Activated naive CD4-positive, alpha-beta T cell treated with anti-CD3 and anti-CD28 coated beads, Interleukin-2, amount 50 U/mL, for 72 hours (primary cell): ENCODE results near the gene WNT3. TPM values are rescaled to one million over a fixed set of nuclear protein-coding genes. Genes with fewer than 3 reads are reported as not detected.
"Not testable (repeated sequence)": the region's sequence is repeated elsewhere in the genome, so short reads cannot be mapped to it uniquely, and the experiment has no call there.

Source experiments
- ATAC-seq, 2 donors: fragments of 150-1000 bp; cut with Tn5 transposase; 2 replicates each; pipeline ENCODE4 v1.10.0; 2021; ENCODE audit warnings: mild to moderate bottlenecking in 2 of 2, moderate library complexity in 2 of 2
- DNase-seq, 2 donors: peaks; one replicate each; pipeline ENCODE4 v3.0.0; 2021 to 2022; ENCODE audit warnings: low spot score in 2 of 2
- H3K27ac Mint-ChIP-seq, 2 donors: one replicate each; pipeline ENCODE4 v1.8.0; 2022; ENCODE audit warnings: mild to moderate bottlenecking in 2 of 2, mixed read lengths in 2 of 2
- H3K36me3 Mint-ChIP-seq, 2 donors: one replicate each; pipeline ENCODE4 v1.8.0; 2022; ENCODE audit warnings: mixed read lengths in 2 of 2
- H3K9me3 Mint-ChIP-seq, 2 donors: one replicate each; pipeline ENCODE4 v1.8.0; 2022; ENCODE audit warnings: mixed read lengths in 2 of 2
- total RNA-seq, 2 donors: library from RNA; stranded (reverse); gene quantifications; one replicate each; pipeline ENCODE4 v1.2.3, GENCODE V29; 2022

Gene WNT3
- total RNA-seq, 2 donors from 2014 or later: 0.16 TPM; not detected in 1

GRCh38 chr17:46841561-46842379 lies 23.3 kb upstream of the WNT3 start:
- DNase-seq: peak in 1 of 2 donors; percentile 56
- H3K27ac Mint-ChIP-seq: no peak overlapping the region

GRCh38 chr17:46840596-46840995 lies 22.1 kb upstream of the WNT3 start:
- Mint-ChIP-seq H3K9me3 (peaks cover 11 to 13% of the 10 kb centered on the region in 2 donors), H3K36me3 (peaks cover 13 to 19% of the 10 kb centered on the region in 2 donors)
- not testable (repeated sequence) for H3K27ac Mint-ChIP-seq, ATAC-seq, DNase-seq

More at GRCh38 chr17:46841561-46842379, 23.3 kb upstream of the WNT3 start:
- H3K36me3 Mint-ChIP-seq: peaks cover 13 to 19% of the 10 kb centered on the region in 2 donors
- peak; percentile 51 to 63 for ATAC-seq
- peaks cover 11 to 13% of the 10 kb centered on the region in 2 donors for H3K9me3 Mint-ChIP-seq

- ATAC-seq: no peak
- H3K36me3 Mint-ChIP-seq: peaks cover 13 to 19% of the 10 kb centered on the region in 2 donors
- peaks cover 11 to 13% of the 10 kb centered on the region in 2 donors for H3K9me3 Mint-ChIP-seq
- no peak overlapping the region for H3K27ac Mint-ChIP-seq
- DNase-seq: no peak
Observed at GRCh38 chr17:46839211-46839610, 20.7 kb upstream of the WNT3 start.

- H3K36me3 Mint-ChIP-seq: peaks cover 1 to 7% of the 10 kb centered on the region in 2 donors
- ATAC-seq (no peak), DNase-seq (no peak)
- H3K9me3 Mint-ChIP-seq: peaks cover under 1 to 2% of the 10 kb centered on the region in 2 donors
- no peak overlapping the region for H3K27ac Mint-ChIP-seq
Observed at GRCh38 chr17:46837521-46837920, 19.0 kb upstream of the WNT3 start.

GRCh38 chr17:46836500-46836899 lies 18.0 kb upstream of the WNT3 start:
- no peak for ATAC-seq
- no peaks in the 10 kb centered on the region for H3K9me3 Mint-ChIP-seq
- DNase-seq: no peak
- H3K27ac Mint-ChIP-seq: no peak overlapping the region
- peaks cover 0 to 5% of the 10 kb centered on the region in 2 donors for H3K36me3 Mint-ChIP-seq

GRCh38 chr17:46834846-46835245 lies 16.4 kb upstream of the WNT3 start:
- ATAC-seq (no peak), DNase-seq (no peak)
- Mint-ChIP-seq H3K9me3 (no peaks in the 10 kb centered on the region), H3K27ac (no peak overlapping the region), H3K36me3 (no peaks in the 10 kb centered on the region)

GRCh38 chr17:46833840-46834208 lies 15.3 kb upstream of the WNT3 start:
- H3K27ac Mint-ChIP-seq: no peak overlapping the region
- no peaks in the 10 kb centered on the region for H3K9me3 Mint-ChIP-seq

GRCh38 chr17:46832945-46833839 lies 14.7 kb upstream of the WNT3 start:
- H3K27ac Mint-ChIP-seq: no peak overlapping the region
- ATAC-seq (peak; percentile 33 to 71), DNase-seq (no peak)
- no peaks in the 10 kb centered on the region for H3K36me3 Mint-ChIP-seq
- H3K9me3 Mint-ChIP-seq: no peaks in the 10 kb centered on the region

More at GRCh38 chr17:46833840-46834208, 15.3 kb upstream of the WNT3 start:
- H3K36me3 Mint-ChIP-seq: no peaks in the 10 kb centered on the region
- DNase-seq (no peak), ATAC-seq (no peak)

GRCh38 chr17:46832331-46832821 lies 13.9 kb upstream of the WNT3 start:
- Mint-ChIP-seq H3K9me3 (no peaks in the 10 kb centered on the region), H3K27ac (no peak overlapping the region), H3K36me3 (no peaks in the 10 kb centered on the region)
- ATAC-seq (no peak), DNase-seq (no peak)

GRCh38 chr17:46831573-46832330 lies 13.3 kb upstream of the WNT3 start:
- H3K36me3 Mint-ChIP-seq: no peaks in the 10 kb centered on the region
- no peak for ATAC-seq
- H3K9me3 Mint-ChIP-seq: no peaks in the 10 kb centered on the region
- no peak overlapping the region for H3K27ac Mint-ChIP-seq
- no peak for DNase-seq

- DNase-seq (no peak), ATAC-seq (no peak)
- Mint-ChIP-seq H3K27ac (no peak overlapping the region), H3K9me3 (no peaks in the 10 kb centered on the region), H3K36me3 (no peaks in the 10 kb centered on the region)
Observed at GRCh38 chr17:46827274-46827673, 8.8 kb upstream of the WNT3 start.

- Mint-ChIP-seq H3K36me3 (no peaks in the 10 kb centered on the region), H3K27ac (no peak overlapping the region), H3K9me3 (no peaks in the 10 kb centered on the region)
- DNase-seq (no peak), ATAC-seq (no peak)
Observed at GRCh38 chr17:46826116-46826515, 7.6 kb upstream of the WNT3 start.

- ATAC-seq (no peak), DNase-seq (no peak)
- H3K36me3 Mint-ChIP-seq: peaks cover 0 to 5% of the 10 kb centered on the region in 2 donors
- no peaks in the 10 kb centered on the region for H3K9me3 Mint-ChIP-seq
- no peak overlapping the region for H3K27ac Mint-ChIP-seq
Observed at GRCh38 chr17:46823657-46824056, 5.2 kb upstream of the WNT3 start.

GRCh38 chr17:46822388-46822921 lies 4.0 kb upstream of the WNT3 start:
- Mint-ChIP-seq H3K27ac (no peak overlapping the region), H3K9me3 (no peaks in the 10 kb centered on the region), H3K36me3 (peaks cover 4 to 9% of the 10 kb centered on the region in 2 donors)
- DNase-seq (peak in 1 of 2 donors; percentile 70), ATAC-seq (peak in 1 of 2 donors; percentile 46)

GRCh38 chr17:46821482-46822387 lies 3.2 kb upstream of the WNT3 start:
- Mint-ChIP-seq H3K9me3 (no peaks in the 10 kb centered on the region), H3K27ac (no peak overlapping the region), H3K36me3 (peaks cover 8 to 13% of the 10 kb centered on the region in 2 donors)
- DNase-seq (no peak), ATAC-seq (peak in 1 of 2 donors; percentile 2)
